ENCODE measurements around the gene MMD. TPM values are rescaled to one million over a fixed set of nuclear protein-coding genes. Genes with fewer than 3 reads are reported as not detected.

MMD gene
- total and polyA plus RNA-seq, 2 of the 13 experiments (the other 11 are each of a cell fraction or from before 2014, with no cell fraction given) = 121 to 225 TPM

DNA sequence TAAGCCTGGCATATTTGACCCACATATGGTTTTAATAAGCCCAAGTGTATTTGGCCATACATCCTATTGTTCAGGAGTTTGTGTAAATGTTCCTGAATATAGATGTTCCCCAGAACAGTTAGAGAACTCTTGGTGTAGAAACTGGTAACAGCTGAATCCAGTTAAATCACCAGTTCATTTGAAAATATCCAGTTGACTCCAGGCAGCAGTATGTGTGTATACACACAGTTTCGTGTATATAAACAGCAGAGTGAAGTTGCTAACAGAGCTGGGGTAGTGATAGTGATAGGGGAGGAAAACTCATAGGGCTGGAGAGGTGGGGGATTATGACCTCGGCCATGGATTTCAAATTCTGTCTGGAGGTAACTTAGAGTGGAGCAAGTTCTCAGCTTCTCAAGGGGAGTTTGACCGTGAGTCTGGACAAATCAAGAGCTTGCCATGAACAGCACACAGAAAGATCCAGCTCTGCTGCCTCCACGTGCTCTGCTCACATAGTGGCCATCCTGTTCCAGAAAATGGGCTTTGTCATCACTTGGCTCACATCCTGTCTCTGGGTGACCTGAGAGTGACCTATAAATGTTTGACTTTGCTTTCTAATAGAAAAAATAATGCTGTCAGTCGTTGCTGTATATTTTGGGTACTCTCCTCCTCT is 30.6 kb upstream of the MMD start (continued):
- no peak for TF ChIP-seq SRSF9 (IDR thresholded peaks at IDR 0.05; ENCODE audit: borderline replicate concordance, insufficient read depth, low read depth, low read length, poor library complexity, severe bottlenecking)
- TF ChIP-seq PAWR (CRISPR knock-in tag; IDR thresholded peaks at IDR 0.05; ENCODE audit: borderline replicate concordance) = no peak
- TF ChIP-seq, protein P1, sequence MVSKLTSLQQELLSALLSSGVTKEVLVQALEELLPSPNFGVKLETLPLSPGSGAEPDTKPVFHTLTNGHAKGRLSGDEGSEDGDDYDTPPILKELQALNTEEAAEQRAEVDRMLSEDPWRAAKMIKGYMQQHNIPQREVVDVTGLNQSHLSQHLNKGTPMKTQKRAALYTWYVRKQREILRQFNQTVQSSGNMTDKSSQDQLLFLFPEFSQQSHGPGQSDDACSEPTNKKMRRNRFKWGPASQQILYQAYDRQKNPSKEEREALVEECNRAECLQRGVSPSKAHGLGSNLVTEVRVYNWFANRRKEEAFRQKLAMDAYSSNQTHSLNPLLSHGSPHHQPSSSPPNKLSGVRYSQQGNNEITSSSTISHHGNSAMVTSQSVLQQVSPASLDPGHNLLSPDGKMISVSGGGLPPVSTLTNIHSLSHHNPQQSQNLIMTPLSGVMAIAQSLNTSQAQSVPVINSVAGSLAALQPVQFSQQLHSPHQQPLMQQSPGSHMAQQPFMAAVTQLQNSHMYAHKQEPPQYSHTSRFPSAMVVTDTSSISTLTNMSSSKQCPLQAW (CRISPR knock-in tag; IDR thresholded peaks at IDR 0.05) = no peak
- 0 out of 2 replicates have a peak, but pooled peaks have one; percentile 38 for TF ChIP-seq TSC22D2 (CRISPR knock-in tag; IDR thresholded peaks at IDR 0.05; ENCODE audit: borderline replicate concordance)
- no peak for TF ChIP-seq ZNF234 (CRISPR knock-in tag; conservative IDR thresholded peaks at IDR 0.05)
- no peak for TF ChIP-seq TBP (CRISPR knock-in tag; IDR thresholded peaks at IDR 0.05)
- TF ChIP-seq PRMT3 (CRISPR knock-in tag; IDR thresholded peaks at IDR 0.05; ENCODE audit: borderline replicate concordance, low read depth) = no peak
- TF ChIP-seq KDM2A (CRISPR knock-in tag; IDR thresholded peaks at IDR 0.05; ENCODE audit: borderline replicate concordance, low read depth) = 0 out of 2 replicates have a peak, but pooled peaks have one; percentile 34
- TF ChIP-seq, protein P2, sequence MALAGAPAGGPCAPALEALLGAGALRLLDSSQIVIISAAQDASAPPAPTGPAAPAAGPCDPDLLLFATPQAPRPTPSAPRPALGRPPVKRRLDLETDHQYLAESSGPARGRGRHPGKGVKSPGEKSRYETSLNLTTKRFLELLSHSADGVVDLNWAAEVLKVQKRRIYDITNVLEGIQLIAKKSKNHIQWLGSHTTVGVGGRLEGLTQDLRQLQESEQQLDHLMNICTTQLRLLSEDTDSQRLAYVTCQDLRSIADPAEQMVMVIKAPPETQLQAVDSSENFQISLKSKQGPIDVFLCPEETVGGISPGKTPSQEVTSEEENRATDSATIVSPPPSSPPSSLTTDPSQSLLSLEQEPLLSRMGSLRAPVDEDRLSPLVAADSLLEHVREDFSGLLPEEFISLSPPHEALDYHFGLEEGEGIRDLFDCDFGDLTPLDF (CRISPR knock-in tag; IDR thresholded peaks at IDR 0.05) = no peak
- TF ChIP-seq, protein P3, sequence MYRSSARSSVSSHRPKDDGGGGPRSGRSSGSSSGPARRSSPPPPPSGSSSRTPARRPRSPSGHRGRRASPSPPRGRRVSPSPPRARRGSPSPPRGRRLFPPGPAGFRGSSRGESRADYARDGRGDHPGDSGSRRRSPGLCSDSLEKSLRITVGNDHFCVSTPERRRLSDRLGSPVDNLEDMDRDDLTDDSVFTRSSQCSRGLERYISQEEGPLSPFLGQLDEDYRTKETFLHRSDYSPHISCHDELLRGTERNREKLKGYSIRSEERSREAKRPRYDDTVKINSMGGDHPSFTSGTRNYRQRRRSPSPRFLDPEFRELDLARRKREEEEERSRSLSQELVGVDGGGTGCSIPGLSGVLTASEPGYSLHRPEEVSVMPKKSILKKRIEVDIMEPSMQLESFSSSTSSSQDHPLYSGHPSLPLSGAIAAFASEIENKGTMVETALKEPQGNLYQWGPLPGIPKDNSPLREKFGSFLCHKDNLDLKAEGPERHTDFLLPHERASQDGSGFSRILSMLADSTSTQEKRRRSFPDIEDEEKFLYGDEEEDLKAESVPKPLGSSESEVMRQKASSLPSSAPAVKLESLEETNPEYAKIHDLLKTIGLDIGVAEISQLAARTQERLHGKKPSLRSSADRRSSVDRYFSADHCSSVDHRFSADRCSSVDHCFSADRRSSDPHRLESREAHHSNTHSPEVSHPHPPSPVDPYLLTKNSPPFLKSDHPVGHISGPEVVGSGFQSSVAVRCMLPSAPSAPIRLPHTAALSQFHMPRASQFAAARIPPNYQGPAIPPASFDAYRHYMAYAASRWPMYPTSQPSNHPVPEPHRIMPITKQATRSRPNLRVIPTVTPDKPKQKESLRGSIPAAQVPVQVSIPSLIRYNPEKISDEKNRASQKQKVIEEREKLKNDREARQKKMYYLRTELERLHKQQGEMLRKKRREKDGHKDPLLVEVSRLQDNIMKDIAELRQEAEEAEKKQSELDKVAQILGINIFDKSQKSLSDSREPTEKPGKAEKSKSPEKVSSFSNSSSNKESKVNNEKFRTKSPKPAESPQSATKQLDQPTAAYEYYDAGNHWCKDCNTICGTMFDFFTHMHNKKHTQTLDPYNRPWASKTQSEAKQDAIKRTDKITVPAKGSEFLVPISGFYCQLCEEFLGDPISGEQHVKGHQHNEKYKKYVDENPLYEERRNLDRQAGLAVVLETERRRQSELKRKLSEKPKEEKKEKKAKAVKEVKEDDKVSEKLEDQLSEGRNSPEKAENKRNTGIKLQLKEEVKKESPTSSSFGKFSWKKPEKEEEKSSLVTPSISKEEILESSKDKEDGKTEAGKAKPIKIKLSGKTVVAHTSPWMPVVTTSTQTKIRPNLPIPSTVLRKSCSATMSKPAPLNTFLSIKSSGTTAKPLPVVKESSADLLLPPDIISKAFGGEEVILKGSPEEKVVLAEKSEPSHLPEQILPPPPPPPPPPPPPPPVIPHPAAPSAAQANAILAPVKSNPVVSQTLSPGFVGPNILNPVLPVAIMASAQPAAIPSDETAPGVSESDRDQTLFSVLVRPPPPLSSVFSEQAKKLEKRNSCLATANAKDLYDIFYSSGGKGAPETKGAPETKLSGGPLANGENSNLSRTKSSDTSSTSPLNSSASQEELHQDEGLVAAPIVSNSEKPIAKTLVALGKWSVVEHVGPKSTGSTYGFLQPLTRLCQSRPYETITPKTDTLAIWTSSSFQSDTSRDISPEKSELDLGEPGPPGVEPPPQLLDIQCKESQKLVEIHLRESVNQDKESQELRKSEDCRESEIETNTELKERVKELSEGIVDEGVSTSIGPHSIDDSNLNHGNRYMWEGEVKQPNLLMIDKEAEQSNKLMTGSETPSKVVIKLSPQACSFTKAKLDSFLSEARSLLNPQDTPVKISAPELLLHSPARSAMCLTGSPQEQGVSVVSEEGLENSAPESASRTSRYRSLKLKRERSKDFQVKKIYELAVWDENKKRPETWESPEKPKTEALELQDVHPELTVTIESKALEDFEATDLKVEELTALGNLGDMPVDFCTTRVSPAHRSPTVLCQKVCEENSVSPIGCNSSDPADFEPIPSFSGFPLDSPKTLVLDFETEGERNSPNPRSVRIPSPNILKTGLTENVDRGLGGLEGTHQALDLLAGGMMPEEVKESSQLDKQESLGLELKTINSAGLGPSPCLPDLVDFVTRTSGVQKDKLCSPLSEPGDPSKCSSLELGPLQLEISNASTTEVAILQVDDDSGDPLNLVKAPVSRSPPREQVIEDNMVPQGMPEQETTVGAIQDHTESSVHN (CRISPR knock-in tag; IDR thresholded peaks at IDR 0.05) = no peak
- no peak; the same call in 1 of the 2 replicates for TF ChIP-seq ZNF292 (CRISPR knock-in tag; IDR thresholded peaks at IDR 0.05; ENCODE audit: borderline replicate concordance, low read depth)
- no peak for TF ChIP-seq ZNF543 (CRISPR knock-in tag; IDR thresholded peaks at IDR 0.05)
- no peak for TF ChIP-seq ZNF354B (CRISPR knock-in tag; IDR thresholded peaks at IDR 0.05)
- peak; percentile 67; the same call in 1 of the 2 replicates for TF ChIP-seq GATAD2A (CRISPR knock-in tag; IDR thresholded peaks at IDR 0.05)
- TF ChIP-seq ZBTB7B (CRISPR knock-in tag; IDR thresholded peaks at IDR 0.05) = no peak
- no peak for TF ChIP-seq YY1 (IDR thresholded peaks at IDR 0.05; ENCODE audit: insufficient read depth, insufficient replicate concordance, low read depth, low read length)
- TF ChIP-seq HDAC2 (CRISPR knock-in tag; IDR thresholded peaks at IDR 0.05) = peak; percentile 64; the same call in 1 of the 2 replicates
- peak; percentile 53; the same call in 1 of the 2 replicates for TF ChIP-seq NCOA2 (CRISPR knock-in tag; IDR thresholded peaks at IDR 0.05)
- TF ChIP-seq POGZ (CRISPR knock-in tag; IDR thresholded peaks at IDR 0.05) = no peak
